HepG2 (cell line): Measurements from ENCODE around the gene UPB1. TPM values are rescaled to one million over a fixed set of nuclear protein-coding genes. Genes with fewer than 3 reads are reported as not detected.

ENCODE experiments used
- ATF7 ChIP-seq, 2 experiments: fragments of 450-650 bp in 1 of 2; sonication (generic) in 1 of 2; formaldehyde crosslinking in 1 of 2; IDR thresholded peaks; 2 replicates each; pipeline versions ENCODE4 v1.4.0 to v1.6.1; 2016 to 2020; ENCODE audit warnings: antibody characterized with exemption in 1 of 2, mild to moderate bottlenecking in 1 of 2, missing genetic modification reagents in 1 of 2
- HMGA1 ChIP-seq: sonication (generic); formaldehyde crosslinking; conservative IDR thresholded peaks from 2 replicates; pipeline ENCODE4 v1.4.0; 2020; ENCODE audit warnings: missing genetic modification reagents
- MED1 ChIP-seq: sonication (generic); formaldehyde crosslinking; IDR thresholded peaks from 2 replicates; pipeline ENCODE4 v1.4.0; 2020; ENCODE audit warnings: missing genetic modification reagents
- MXI1 ChIP-seq: IDR thresholded peaks from 3 replicates; pipeline ENCODE4 v1.6.1; 2012; ENCODE audit warnings: low read depth, low read length, inconsistent platforms, borderline replicate concordance
- NFE2 ChIP-seq: sonication (generic); formaldehyde crosslinking; IDR thresholded peaks from 2 replicates; pipeline ENCODE4 v1.4.0; 2020; ENCODE audit warnings: missing genetic modification reagents
- TCF12 ChIP-seq, 2 experiments: fragments of 450-650 bp in 1 of 2; sonication (generic) in 1 of 2; formaldehyde crosslinking in 1 of 2; IDR thresholded peaks; 2 replicates each; pipeline versions ENCODE4 v1.6.1 to v1.8.0; 2017 to 2022; ENCODE audit warnings: antibody characterized with exemption in 1 of 2, mild to moderate bottlenecking in 1 of 2, missing genetic modification reagents in 1 of 2, moderate library complexity in 1 of 2
- ZNF101 ChIP-seq: sonication (generic); formaldehyde crosslinking; IDR thresholded peaks from 2 replicates; pipeline ENCODE4 v1.4.0; 2020; ENCODE audit warnings: mild to moderate bottlenecking, low read depth, missing genetic modification reagents, borderline replicate concordance
- polyA plus RNA-seq, 8 experiments: library from polyadenylated mRNA; depleted of rRNA in 3 of 8; stranded (reverse) in 7 of 8; unstranded in 1 of 8; fragments of >200 nt; fragmentation: Illumina TruSeq in 4 of 8; extraction: Trizol in 4 of 8; gene quantifications; 2 replicates each; pipeline versions ENCODE4 v1.2.1 to v1.2.3, GENCODE V29; 2011 to 2016; ENCODE audit warnings: low read depth in 4 of 8, missing spikeins in 1 of 8, mixed read lengths in 1 of 8; ENCODE audit not compliant: insufficient read depth in 1 of 8
- total RNA-seq, 5 experiments: library from RNA; depleted of rRNA; stranded (reverse); fragments of >200 nt; fragmentation: Illumina TruSeq; extraction: Trizol; gene quantifications; 2 replicates each; pipeline ENCODE4 v1.2.3, GENCODE V29; 2016; ENCODE audit warnings: low read depth in 1 of 5
- TF ChIP-seq, protein P1 (sequence below): sonication (generic); formaldehyde crosslinking; conservative IDR thresholded peaks from 2 replicates; pipeline ENCODE4 v1.4.0; 2020; ENCODE audit warnings: mild to moderate bottlenecking, missing genetic modification reagents, moderate library complexity
- TF ChIP-seq, protein P2 (sequence below): sonication (generic); formaldehyde crosslinking; IDR thresholded peaks from 2 replicates; pipeline ENCODE4 v1.8.0; 2023; ENCODE audit warnings: mild to moderate bottlenecking, missing genetic modification reagents
- TF ChIP-seq, protein P3 (sequence below): sonication (generic); formaldehyde crosslinking; IDR thresholded peaks from 2 replicates; pipeline ENCODE4 v1.4.0; 2020; ENCODE audit warnings: mild to moderate bottlenecking, missing genetic modification reagents, borderline replicate concordance
- TF ChIP-seq, protein P4 (sequence below): sonication (generic); formaldehyde crosslinking; IDR thresholded peaks from 2 replicates; pipeline ENCODE4 v1.4.0; 2020; ENCODE audit warnings: missing genetic modification reagents, mild to moderate bottlenecking, borderline replicate concordance
- TF ChIP-seq, protein P5 (sequence below): sonication (generic); formaldehyde crosslinking; IDR thresholded peaks from 2 replicates; pipeline ENCODE4 v1.4.0; 2020; ENCODE audit warnings: missing genetic modification reagents

UPB1 gene
- total and polyA plus RNA-seq, 2 of the 13 experiments (the other 11 are each of a cell fraction or from before 2014, with no cell fraction given), result 0.38 to 1.2 TPM

DNA sequence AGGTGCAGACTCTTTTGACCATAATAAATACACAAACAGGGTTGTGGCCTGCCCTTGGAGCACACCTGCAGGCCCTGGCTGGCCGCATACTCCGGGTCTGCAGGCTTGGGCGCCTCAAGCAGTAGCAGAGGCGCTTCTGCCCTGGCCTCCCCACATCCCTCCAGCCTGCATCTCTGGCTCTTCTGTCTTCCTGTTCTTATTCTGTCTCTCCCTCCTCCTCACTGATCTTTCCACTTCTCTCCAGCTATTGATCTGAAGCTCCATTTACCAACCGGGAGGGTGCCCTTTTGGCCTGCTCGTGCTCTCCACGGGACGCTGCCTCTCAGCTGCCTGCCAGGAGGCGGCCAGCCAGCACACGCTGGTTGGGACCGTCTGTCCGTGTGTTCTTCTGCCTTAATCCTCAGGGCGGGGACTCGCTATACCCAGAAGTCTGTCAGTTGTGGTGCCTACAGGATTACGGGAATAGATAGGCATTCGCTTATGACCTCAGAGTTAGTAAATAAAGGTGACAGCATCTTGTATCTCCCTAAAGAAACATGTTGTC lies 5.2 kb downstream of the UPB1 start (continued):
- TF ChIP-seq, protein P1, sequence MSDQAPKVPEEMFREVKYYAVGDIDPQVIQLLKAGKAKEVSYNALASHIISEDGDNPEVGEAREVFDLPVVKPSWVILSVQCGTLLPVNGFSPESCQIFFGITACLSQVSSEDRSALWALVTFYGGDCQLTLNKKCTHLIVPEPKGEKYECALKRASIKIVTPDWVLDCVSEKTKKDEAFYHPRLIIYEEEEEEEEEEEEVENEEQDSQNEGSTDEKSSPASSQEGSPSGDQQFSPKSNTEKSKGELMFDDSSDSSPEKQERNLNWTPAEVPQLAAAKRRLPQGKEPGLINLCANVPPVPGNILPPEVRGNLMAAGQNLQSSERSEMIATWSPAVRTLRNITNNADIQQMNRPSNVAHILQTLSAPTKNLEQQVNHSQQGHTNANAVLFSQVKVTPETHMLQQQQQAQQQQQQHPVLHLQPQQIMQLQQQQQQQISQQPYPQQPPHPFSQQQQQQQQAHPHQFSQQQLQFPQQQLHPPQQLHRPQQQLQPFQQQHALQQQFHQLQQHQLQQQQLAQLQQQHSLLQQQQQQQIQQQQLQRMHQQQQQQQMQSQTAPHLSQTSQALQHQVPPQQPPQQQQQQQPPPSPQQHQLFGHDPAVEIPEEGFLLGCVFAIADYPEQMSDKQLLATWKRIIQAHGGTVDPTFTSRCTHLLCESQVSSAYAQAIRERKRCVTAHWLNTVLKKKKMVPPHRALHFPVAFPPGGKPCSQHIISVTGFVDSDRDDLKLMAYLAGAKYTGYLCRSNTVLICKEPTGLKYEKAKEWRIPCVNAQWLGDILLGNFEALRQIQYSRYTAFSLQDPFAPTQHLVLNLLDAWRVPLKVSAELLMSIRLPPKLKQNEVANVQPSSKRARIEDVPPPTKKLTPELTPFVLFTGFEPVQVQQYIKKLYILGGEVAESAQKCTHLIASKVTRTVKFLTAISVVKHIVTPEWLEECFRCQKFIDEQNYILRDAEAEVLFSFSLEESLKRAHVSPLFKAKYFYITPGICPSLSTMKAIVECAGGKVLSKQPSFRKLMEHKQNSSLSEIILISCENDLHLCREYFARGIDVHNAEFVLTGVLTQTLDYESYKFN, result peak; percentile 45
- TF ChIP-seq, protein P2, sequence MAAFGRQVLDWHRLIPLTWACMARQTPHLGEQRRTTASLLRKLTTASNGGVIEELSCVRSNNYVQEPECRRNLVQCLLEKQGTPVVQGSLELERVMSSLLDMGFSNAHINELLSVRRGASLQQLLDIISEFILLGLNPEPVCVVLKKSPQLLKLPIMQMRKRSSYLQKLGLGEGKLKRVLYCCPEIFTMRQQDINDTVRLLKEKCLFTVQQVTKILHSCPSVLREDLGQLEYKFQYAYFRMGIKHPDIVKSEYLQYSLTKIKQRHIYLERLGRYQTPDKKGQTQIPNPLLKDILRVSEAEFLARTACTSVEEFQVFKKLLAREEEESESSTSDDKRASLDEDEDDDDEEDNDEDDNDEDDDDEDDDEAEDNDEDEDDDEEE (CRISPR knock-in tag), result 0 out of 2 replicates have a peak, but pooled peaks have one; percentile 51
- TF ChIP-seq ZNF101 (CRISPR knock-in tag), result no peak
- no peak for TF ChIP-seq HMGA1 (CRISPR knock-in tag)
- TF ChIP-seq MXI1, result no peak
- peak; percentile 49 for TF ChIP-seq MED1 (CRISPR knock-in tag)
- no peak for TF ChIP-seq NFE2 (CRISPR knock-in tag)
- TF ChIP-seq, protein P3, sequence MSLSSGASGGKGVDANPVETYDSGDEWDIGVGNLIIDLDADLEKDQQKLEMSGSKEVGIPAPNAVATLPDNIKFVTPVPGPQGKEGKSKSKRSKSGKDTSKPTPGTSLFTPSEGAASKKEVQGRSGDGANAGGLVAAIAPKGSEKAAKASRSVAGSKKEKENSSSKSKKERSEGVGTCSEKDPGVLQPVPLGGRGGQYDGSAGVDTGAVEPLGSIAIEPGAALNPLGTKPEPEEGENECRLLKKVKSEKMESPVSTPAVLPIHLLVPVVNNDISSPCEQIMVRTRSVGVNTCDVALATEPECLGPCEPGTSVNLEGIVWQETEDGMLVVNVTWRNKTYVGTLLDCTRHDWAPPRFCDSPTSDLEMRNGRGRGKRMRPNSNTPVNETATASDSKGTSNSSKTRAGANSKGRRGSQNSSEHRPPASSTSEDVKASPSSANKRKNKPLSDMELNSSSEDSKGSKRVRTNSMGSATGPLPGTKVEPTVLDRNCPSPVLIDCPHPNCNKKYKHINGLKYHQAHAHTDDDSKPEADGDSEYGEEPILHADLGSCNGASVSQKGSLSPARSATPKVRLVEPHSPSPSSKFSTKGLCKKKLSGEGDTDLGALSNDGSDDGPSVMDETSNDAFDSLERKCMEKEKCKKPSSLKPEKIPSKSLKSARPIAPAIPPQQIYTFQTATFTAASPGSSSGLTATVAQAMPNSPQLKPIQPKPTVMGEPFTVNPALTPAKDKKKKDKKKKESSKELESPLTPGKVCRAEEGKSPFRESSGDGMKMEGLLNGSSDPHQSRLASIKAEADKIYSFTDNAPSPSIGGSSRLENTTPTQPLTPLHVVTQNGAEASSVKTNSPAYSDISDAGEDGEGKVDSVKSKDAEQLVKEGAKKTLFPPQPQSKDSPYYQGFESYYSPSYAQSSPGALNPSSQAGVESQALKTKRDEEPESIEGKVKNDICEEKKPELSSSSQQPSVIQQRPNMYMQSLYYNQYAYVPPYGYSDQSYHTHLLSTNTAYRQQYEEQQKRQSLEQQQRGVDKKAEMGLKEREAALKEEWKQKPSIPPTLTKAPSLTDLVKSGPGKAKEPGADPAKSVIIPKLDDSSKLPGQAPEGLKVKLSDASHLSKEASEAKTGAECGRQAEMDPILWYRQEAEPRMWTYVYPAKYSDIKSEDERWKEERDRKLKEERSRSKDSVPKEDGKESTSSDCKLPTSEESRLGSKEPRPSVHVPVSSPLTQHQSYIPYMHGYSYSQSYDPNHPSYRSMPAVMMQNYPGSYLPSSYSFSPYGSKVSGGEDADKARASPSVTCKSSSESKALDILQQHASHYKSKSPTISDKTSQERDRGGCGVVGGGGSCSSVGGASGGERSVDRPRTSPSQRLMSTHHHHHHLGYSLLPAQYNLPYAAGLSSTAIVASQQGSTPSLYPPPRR (CRISPR knock-in tag), result peak; percentile 34; the same call in 1 of the 2 replicates
- TF ChIP-seq, protein P4, sequence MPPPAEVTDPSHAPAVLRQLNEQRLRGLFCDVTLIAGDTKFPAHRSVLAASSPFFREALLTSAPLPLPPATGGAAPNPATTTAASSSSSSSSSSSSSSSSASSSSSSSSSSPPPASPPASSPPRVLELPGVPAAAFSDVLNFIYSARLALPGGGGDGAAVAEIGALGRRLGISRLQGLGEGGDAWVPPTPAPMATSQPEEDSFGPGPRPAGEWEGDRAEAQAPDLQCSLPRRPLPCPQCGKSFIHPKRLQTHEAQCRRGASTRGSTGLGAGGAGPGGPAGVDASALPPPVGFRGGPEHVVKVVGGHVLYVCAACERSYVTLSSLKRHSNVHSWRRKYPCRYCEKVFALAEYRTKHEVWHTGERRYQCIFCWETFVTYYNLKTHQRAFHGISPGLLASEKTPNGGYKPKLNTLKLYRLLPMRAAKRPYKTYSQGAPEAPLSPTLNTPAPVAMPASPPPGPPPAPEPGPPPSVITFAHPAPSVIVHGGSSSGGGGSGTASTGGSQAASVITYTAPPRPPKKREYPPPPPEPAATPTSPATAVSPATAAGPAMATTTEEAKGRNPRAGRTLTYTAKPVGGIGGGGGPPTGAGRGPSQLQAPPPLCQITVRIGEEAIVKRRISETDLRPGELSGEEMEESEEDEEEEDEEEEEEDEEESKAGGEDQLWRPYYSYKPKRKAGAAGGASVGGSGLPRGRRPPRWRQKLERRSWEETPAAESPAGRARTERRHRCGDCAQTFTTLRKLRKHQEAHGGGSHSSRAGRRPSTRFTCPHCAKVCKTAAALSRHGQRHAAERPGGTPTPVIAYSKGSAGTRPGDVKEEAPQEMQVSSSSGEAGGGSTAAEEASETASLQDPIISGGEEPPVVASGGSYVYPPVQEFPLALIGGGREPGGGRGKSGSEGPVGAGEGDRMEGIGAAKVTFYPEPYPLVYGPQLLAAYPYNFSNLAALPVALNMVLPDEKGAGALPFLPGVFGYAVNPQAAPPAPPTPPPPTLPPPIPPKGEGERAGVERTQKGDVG (CRISPR knock-in tag), result 0 out of 2 replicates have a peak, but pooled peaks have one; percentile 28
- TF ChIP-seq, protein P5, sequence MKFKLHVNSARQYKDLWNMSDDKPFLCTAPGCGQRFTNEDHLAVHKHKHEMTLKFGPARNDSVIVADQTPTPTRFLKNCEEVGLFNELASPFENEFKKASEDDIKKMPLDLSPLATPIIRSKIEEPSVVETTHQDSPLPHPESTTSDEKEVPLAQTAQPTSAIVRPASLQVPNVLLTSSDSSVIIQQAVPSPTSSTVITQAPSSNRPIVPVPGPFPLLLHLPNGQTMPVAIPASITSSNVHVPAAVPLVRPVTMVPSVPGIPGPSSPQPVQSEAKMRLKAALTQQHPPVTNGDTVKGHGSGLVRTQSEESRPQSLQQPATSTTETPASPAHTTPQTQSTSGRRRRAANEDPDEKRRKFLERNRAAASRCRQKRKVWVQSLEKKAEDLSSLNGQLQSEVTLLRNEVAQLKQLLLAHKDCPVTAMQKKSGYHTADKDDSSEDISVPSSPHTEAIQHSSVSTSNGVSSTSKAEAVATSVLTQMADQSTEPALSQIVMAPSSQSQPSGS (CRISPR knock-in tag), result 0 out of 2 replicates have a peak, but pooled peaks have one; percentile 30
- TF ChIP-seq TCF12 (IDR thresholded peaks at IDR 0.05), result no peak
- TF ChIP-seq TCF12 (CRISPR knock-in tag; IDR thresholded peaks at IDR 0.05), result 0 out of 2 replicates have a peak, but pooled peaks have one; percentile 27
- TF ChIP-seq ATF7 (IDR thresholded peaks at IDR 0.05), result peak; percentile 39; the same call in 1 of the 2 replicates
- 0 out of 2 replicates have a peak, but pooled peaks have one; percentile 37 for TF ChIP-seq ATF7 (CRISPR knock-in tag; IDR thresholded peaks at IDR 0.05)
